GM12891 (cell line): ENCODE results near the gene SPATA20.

Experiments used
- POLR2A ChIP-seq: IDR thresholded peaks from 2 replicates; pipeline ENCODE4 v1.6.1; 2011; ENCODE audit warnings: low read depth, low read length, control low read depth
- POLR2AphosphoS5 ChIP-seq: IDR thresholded peaks from 2 replicates; pipeline ENCODE4 v1.6.1; 2011; ENCODE audit warnings: low read depth, low read length, control low read depth
- TAF1 ChIP-seq: IDR thresholded peaks from 2 replicates; pipeline ENCODE4 v1.6.1; 2011; ENCODE audit warnings: low read depth, low read length, control low read depth

- TF ChIP-seq TAF1 = no peak
- no peak for TF ChIP-seq POLR2A
- TF ChIP-seq POLR2AphosphoS5 = no peak
Measured at GRCh38 chr17:50558941-50559614, 12.1 kb downstream of the SPATA20 start.
